Measurements from ENCODE around the gene CLCF1.

DNA sequence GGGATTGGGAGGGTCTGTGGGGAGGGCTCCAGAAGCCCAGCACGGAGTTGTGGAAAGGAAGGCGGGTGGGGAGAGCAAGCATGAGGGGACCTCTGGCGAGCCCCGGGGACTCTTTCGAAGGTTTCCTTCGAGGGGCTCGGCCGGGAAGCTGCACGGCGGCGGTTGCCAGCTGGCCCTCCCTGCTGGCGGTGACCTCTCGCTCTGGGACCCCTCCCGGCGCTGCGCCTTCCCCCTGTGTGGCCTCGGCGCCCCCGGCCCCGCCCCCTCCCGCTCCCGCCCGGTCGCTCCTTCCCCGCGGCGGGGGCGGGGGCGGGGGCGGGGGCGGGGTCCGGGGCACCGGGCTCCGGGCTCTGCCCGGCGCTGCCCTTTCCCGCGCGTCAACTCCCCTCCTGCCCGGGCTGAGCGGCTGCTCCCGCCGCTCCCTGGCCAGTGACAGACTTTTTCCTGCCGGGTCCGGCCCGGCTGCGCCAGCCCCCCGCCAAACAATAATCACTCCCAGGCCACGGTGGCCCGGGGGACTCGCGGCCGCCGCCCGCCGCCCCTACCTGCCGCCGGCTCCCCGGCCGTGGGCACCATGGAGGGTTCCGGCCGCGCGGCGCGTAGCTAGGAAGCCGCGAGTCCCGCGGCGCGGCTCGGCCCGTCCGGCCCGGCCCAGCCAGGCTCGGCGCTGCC is 941 bp downstream of the CLCF1 start:
- TF ChIP-seq, protein P1, sequence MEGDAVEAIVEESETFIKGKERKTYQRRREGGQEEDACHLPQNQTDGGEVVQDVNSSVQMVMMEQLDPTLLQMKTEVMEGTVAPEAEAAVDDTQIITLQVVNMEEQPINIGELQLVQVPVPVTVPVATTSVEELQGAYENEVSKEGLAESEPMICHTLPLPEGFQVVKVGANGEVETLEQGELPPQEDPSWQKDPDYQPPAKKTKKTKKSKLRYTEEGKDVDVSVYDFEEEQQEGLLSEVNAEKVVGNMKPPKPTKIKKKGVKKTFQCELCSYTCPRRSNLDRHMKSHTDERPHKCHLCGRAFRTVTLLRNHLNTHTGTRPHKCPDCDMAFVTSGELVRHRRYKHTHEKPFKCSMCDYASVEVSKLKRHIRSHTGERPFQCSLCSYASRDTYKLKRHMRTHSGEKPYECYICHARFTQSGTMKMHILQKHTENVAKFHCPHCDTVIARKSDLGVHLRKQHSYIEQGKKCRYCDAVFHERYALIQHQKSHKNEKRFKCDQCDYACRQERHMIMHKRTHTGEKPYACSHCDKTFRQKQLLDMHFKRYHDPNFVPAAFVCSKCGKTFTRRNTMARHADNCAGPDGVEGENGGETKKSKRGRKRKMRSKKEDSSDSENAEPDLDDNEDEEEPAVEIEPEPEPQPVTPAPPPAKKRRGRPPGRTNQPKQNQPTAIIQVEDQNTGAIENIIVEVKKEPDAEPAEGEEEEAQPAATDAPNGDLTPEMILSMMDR (IDR thresholded peaks at IDR 0.05): no peak
- TF ChIP-seq POLR2A (IDR thresholded peaks at IDR 0.05): no peak

Data from lower leg skin (tissue), 3 donors.